IMR-90 (cell line): Measurements from ENCODE around the gene ALK. TPM values are rescaled to one million over a fixed set of nuclear protein-coding genes. Genes with fewer than 3 reads are reported as not detected.

ENCODE experiments used
- ATAC-seq: fragments of 200-7000 bp; cut with Tn5 transposase; 2 replicates; pipeline ENCODE4 v1.9.1; 2020; ENCODE audit warnings: low read depth, mild to moderate bottlenecking, moderate library complexity
- BruUV-seq: library from RNA; stranded (reverse); fragments of 400-500 nt; replicated peaks from 2 replicates; lab custom pipeline; 2021; lab: Mats Ljungman, UMichigan
- CTCF ChIA-PET: fragments of 300-600 bp; formaldehyde crosslinking; extraction: SDS; loops from one replicate; lab custom pipeline; 2021; ENCODE audit warnings: antibody characterized with exemption; lab: Yijun Ruan, JAX
- POLR2A ChIA-PET: fragments of 300-600 bp; sonication (Branson Sonifier 250); formaldehyde crosslinking; loops from one replicate; lab custom pipeline; 2022; ENCODE audit warnings: antibody characterized with exemption; ENCODE audit not compliant: unreplicated experiment; lab: Charles Lee
- DNase-seq: peaks from one replicate; pipeline ENCODE4 v3.0.0; 2013
- H2AFZ ChIP-seq: replicated peaks from 2 replicates; pipeline ENCODE3; 2013; ENCODE audit warnings: low read length, mild to moderate bottlenecking; ENCODE audit not compliant: poor library complexity
- H2AK5ac ChIP-seq: 2 replicates; pipeline ENCODE4 v1.6.1; 2013; ENCODE audit warnings: low read depth, low read length, inconsistent platforms
- H2AK9ac ChIP-seq: replicated peaks from 2 replicates; pipeline ENCODE3; 2013; ENCODE audit warnings: mild to moderate bottlenecking, low read depth, low read length, moderate library complexity; ENCODE audit not compliant: poor library complexity
- H2BK120ac ChIP-seq: 2 replicates; pipeline ENCODE4 v1.6.1; 2013; ENCODE audit warnings: low read depth, low read length, inconsistent platforms
- H2BK15ac ChIP-seq: 3 replicates; pipeline ENCODE4 v1.6.1; 2013; ENCODE audit warnings: low read depth, low read length, inconsistent platforms
- H2BK20ac ChIP-seq: 2 replicates; pipeline ENCODE4 v1.6.1; 2013; ENCODE audit warnings: low read depth, mild to moderate bottlenecking, inconsistent platforms, low read length, moderate library complexity
- H2BK5ac ChIP-seq: 2 replicates; pipeline ENCODE4 v1.6.1; 2013; ENCODE audit warnings: mild to moderate bottlenecking, low read depth, low read length, inconsistent platforms; ENCODE audit not compliant: poor library complexity, severe bottlenecking
- H3K14ac ChIP-seq: replicated peaks from 2 replicates; pipeline ENCODE4 v1.6.1; 2013; ENCODE audit warnings: low read depth, low read length, inconsistent platforms
- H3K18ac ChIP-seq: 2 replicates; pipeline ENCODE4 v1.6.1; 2013; ENCODE audit warnings: low read depth, low read length, control low read depth
- H3K23ac ChIP-seq: 2 replicates; pipeline ENCODE4 v1.6.1; 2013; ENCODE audit warnings: low read depth, low read length, inconsistent platforms
- H3K27ac ChIP-seq: 2 replicates; pipeline ENCODE4 v1.5.1; 2013; ENCODE audit warnings: mild to moderate bottlenecking, control low read depth, low read length; ENCODE audit not compliant: insufficient read depth
- H3K27me3 ChIP-seq: 2 replicates; pipeline ENCODE4 v1.6.1; 2013; ENCODE audit warnings: low read length; ENCODE audit not compliant: control insufficient read depth, insufficient read depth
- H3K36me3 ChIP-seq: 2 replicates; pipeline ENCODE4 v1.6.1; 2013; ENCODE audit warnings: low read length, mixed read lengths; ENCODE audit not compliant: control insufficient read depth, insufficient read depth
- H3K4ac ChIP-seq: 2 replicates; pipeline ENCODE4 v1.6.1; 2013; ENCODE audit warnings: low read depth, low read length, inconsistent platforms
- H3K4me1 ChIP-seq: 2 replicates; pipeline ENCODE4 v1.6.1; 2013; ENCODE audit warnings: low read length, mixed read lengths; ENCODE audit not compliant: control insufficient read depth, insufficient read depth
- H3K4me2 ChIP-seq: 2 replicates; pipeline ENCODE4 v1.6.1; 2013; ENCODE audit warnings: low read depth, mild to moderate bottlenecking, control low read depth, low read length, moderate library complexity
- H3K4me3 ChIP-seq: 2 replicates; pipeline ENCODE4 v1.5.1; 2013; ENCODE audit warnings: low read depth, mild to moderate bottlenecking, control low read depth, low read length, moderate library complexity; ENCODE audit not compliant: insufficient read depth
- H3K56ac ChIP-seq: 2 replicates; pipeline ENCODE4 v1.6.1; 2013; ENCODE audit warnings: low read length, inconsistent platforms; ENCODE audit not compliant: insufficient read depth; ENCODE audit errors: extremely low read depth
- H3K79me1 ChIP-seq, 2 experiments: 2 replicates each; pipeline ENCODE4 v1.6.1; 2013; ENCODE audit warnings: low read length in 2 of 2, inconsistent platforms in 1 of 2, low read depth in 1 of 2
- H3K9ac ChIP-seq: 2 replicates; pipeline ENCODE4 v1.6.1; 2013; ENCODE audit warnings: low read depth, low read length, control low read depth
- H3K9me1 ChIP-seq: 2 replicates; pipeline ENCODE4 v1.6.1; 2013; ENCODE audit warnings: low read length, inconsistent platforms; ENCODE audit not compliant: insufficient read depth
- H3K9me3 ChIP-seq: 2 replicates; pipeline ENCODE4 v1.6.1; 2013; ENCODE audit warnings: low read length; ENCODE audit not compliant: control insufficient read depth, insufficient read depth
- H4K20me1 ChIP-seq: 2 replicates; pipeline ENCODE4 v1.6.1; 2013; ENCODE audit warnings: low read length, inconsistent platforms; ENCODE audit not compliant: insufficient read depth
- H4K5ac ChIP-seq: 2 replicates; pipeline ENCODE4 v1.6.1; 2013; ENCODE audit warnings: mild to moderate bottlenecking, low read depth, low read length, control low read depth
- H4K8ac ChIP-seq, 2 experiments: 2 replicates each; pipeline ENCODE4 v1.6.1; 2013; ENCODE audit warnings: low read depth in 2 of 2, low read length in 2 of 2, control low read depth in 1 of 2, inconsistent platforms in 1 of 2
- H4K91ac ChIP-seq: 2 replicates; pipeline ENCODE4 v1.6.1; 2013; ENCODE audit warnings: low read depth, low read length, inconsistent platforms; ENCODE audit not compliant: insufficient read depth
- BHLHE40 ChIP-seq: fragments of 150-350 bp; IDR thresholded peaks from 2 replicates; pipeline ENCODE4 v1.6.1; 2016; ENCODE audit warnings: mild to moderate bottlenecking, low read depth, low read length
- MAZ ChIP-seq: IDR thresholded peaks from 2 replicates; pipeline ENCODE4 v1.6.1; 2012; ENCODE audit warnings: low read depth, mild to moderate bottlenecking, low read length, improper control_type of control experiment, moderate library complexity, borderline replicate concordance
- MXI1 ChIP-seq: IDR thresholded peaks from 2 replicates; pipeline ENCODE4 v1.6.1; 2012; ENCODE audit warnings: low read depth, mild to moderate bottlenecking, low read length, moderate library complexity, borderline replicate concordance
- NFE2L2 ChIP-seq: fragments of 150-350 bp; IDR thresholded peaks from 2 replicates; pipeline ENCODE4 v1.6.1; 2016; ENCODE audit warnings: low read depth, mild to moderate bottlenecking, low read length
- RAD21 ChIP-seq: IDR thresholded peaks from 2 replicates; pipeline ENCODE4 v1.6.1; 2012; ENCODE audit warnings: low read length, improper control_type of control experiment
- SMC3 ChIP-seq: fragments of 150-350 bp; IDR thresholded peaks from 2 replicates; pipeline ENCODE4 v1.6.1; 2016; ENCODE audit warnings: low read depth, mild to moderate bottlenecking, antibody characterized with exemption, low read length, moderate library complexity
- WGBS, 2 experiments: methylation state at CpG; one replicate each; pipeline versions ENCODE4 v1.1.5 to v1.1.7; 2013; ENCODE audit warnings: missing lambda C conversion rate in 2 of 2; ENCODE audit not compliant: insufficient read length in 1 of 2; ENCODE audit errors: extremely low coverage in 2 of 2; 5-methylcytosine and 5-hydroxymethylcytosine counted together
- dilution Hi-C: fragments of 300-500 bp; cut with HindIII; formaldehyde crosslinking; loops from one replicate; pipeline ENCODE4 v1.14.3; 2018; ENCODE audit warnings: low sequenced_read_pairs; ENCODE audit not compliant: unreplicated experiment
- in situ Hi-C: fragments of 300-500 bp; cut with MboI; formaldehyde crosslinking; loops from 3 replicates; pipeline ENCODE4 v1.14.3; 2019; ENCODE audit warnings: low sequenced_read_pairs, inconsistent platforms, mixed read lengths
- intact Hi-C: fragments of 100-400 bp; cut with micrococcal nuclease; formaldehyde crosslinking; loops from 2 replicates; pipeline ENCODE4 v1.10.0; 2022
- polyA plus RNA-seq, 3 experiments: library from polyadenylated mRNA; depleted of rRNA; stranded (reverse); fragments of >200 nt; gene quantifications; 2 replicates each; pipeline ENCODE4 v1.2.3, GENCODE V29; 2012; ENCODE audit warnings: low replicate concordance in 1 of 3
- total RNA-seq: library from RNA; depleted of rRNA; stranded (reverse); fragments of >200 nt; gene quantifications from 2 replicates; pipeline ENCODE4 v1.2.3, GENCODE V29; 2012

ALK gene
- total and polyA plus RNA-seq, 2 of the 4 experiments (the other 2 are of a cell fraction), result not detected

DNA sequence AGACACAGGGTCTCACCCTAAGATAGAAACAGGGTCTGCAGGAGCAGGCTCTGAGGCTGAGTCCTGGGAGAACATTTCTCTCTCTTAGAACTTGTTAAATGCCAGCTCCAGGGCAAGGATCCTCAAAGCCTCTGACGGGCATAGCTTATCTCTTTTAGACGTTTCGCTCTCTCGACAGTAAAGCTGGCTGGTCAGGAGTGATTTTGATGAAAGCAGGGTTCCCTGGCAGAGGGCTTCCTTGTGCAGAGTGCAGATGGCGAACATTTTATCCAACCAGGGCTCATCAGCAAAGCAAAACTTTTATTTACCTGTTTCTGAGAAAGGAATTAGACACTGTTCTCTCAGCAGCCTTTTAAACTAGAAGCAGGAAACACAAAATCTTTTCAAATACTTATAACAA is 350.8 kb downstream of the ALK start:
- no peak overlapping the region for H4K91ac ChIP-seq
- DNase-seq (no peak), ATAC-seq (no peak)
- no peak overlapping the region for H3K23ac ChIP-seq
- no TSS peak for BruUV-seq
- intact Hi-C loops (no loop called here), in situ Hi-C loops (no loop called here), dilution Hi-C loops (no loop called here)
- H3K4me1 ChIP-seq, result no peaks in the 10 kb centered on the region
- no peaks in the 10 kb centered on the region for H3K9me3 ChIP-seq
- H3K4me3 ChIP-seq, result no peak overlapping the region
- POLR2A ChIA-PET, result no interaction called here
- no peaks in the 10 kb centered on the region for H4K20me1 ChIP-seq
- H3K4me2 ChIP-seq, result no peak overlapping the region
- H4K8ac ChIP-seq, result no peak overlapping the region
- H2BK20ac ChIP-seq, result no peak overlapping the region
- H3K27ac ChIP-seq, result no peak overlapping the region
- H2BK5ac ChIP-seq, result no peak overlapping the region
- no peaks in the 10 kb centered on the region for H3K36me3 ChIP-seq
- H3K9ac ChIP-seq, result no peak overlapping the region
- no peaks in the 10 kb centered on the region; the same call in 1 of the 2 replicates for H3K9me1 ChIP-seq
- no peak overlapping the region for H2BK15ac ChIP-seq
- TF ChIP-seq MXI1 (no peak), SMC3 (no peak), BHLHE40 (no peak), NFE2L2 (no peak), RAD21 (no peak), MAZ (no peak)
- no peak overlapping the region for H2AFZ ChIP-seq
- no peaks in the 10 kb centered on the region for H3K79me1 ChIP-seq
- H3K18ac ChIP-seq, result no peak overlapping the region
- no peak overlapping the region for H3K56ac ChIP-seq
- CTCF ChIA-PET, result no interaction called here
- no peak overlapping the region for H2AK5ac ChIP-seq
- no peak overlapping the region for H3K14ac ChIP-seq
- H2AK9ac ChIP-seq, result no peak overlapping the region
- no peak overlapping the region for H2BK120ac ChIP-seq
- no CpG with 5 or more reads among the region's 5 CpGs for WGBS, 2 experiments
- peaks cover 24% of the 10 kb centered on the region for H3K27me3 ChIP-seq
- H4K5ac ChIP-seq, result no peak overlapping the region
- no peak overlapping the region for H3K4ac ChIP-seq
